SH-SY5Y (cell line): ENCODE results near the gene TCP11.

ENCODE experiments used
- GATA2 ChIP-seq: IDR thresholded peaks from 2 replicates; pipeline ENCODE4 v1.6.1; 2011; ENCODE audit warnings: mild to moderate bottlenecking, low read depth, low read length
- GATA3 ChIP-seq: IDR thresholded peaks from 2 replicates; pipeline ENCODE4 v1.6.1; 2011; ENCODE audit warnings: low read depth, mild to moderate bottlenecking, low read length, moderate library complexity

- TF ChIP-seq GATA3, result no peak
- no peak for TF ChIP-seq GATA2
Measured at GRCh38 chr6:35088281-35089215, 52.6 kb downstream of the TCP11 start.
